H54 (cell line): Measurements from ENCODE around the gene CELSR1.

ENCODE experiments used
- DNase-seq: peaks from one replicate; pipeline ENCODE4 v3.0.0; 2011; ENCODE audit warnings: low spot score, mixed read lengths; ENCODE audit not compliant: insufficient read length
- FAIRE-seq: peaks from 3 replicates; lab custom pipeline; 2011; peaks lifted over from hg19 to GRCh38; lab: Jason Lieb, UNC
- POLR2A ChIP-seq: IDR thresholded peaks from 2 replicates; pipeline ENCODE4 v1.6.1; 2011; ENCODE audit warnings: low read depth, mild to moderate bottlenecking, low read length

The CELSR1 gene

GRCh38 chr22:46499805-46500189, 37.6 kb downstream of the CELSR1 start:
- DNase-seq, result no peak
- no peak for TF ChIP-seq POLR2A
- FAIRE-seq, result no peak

DNA sequence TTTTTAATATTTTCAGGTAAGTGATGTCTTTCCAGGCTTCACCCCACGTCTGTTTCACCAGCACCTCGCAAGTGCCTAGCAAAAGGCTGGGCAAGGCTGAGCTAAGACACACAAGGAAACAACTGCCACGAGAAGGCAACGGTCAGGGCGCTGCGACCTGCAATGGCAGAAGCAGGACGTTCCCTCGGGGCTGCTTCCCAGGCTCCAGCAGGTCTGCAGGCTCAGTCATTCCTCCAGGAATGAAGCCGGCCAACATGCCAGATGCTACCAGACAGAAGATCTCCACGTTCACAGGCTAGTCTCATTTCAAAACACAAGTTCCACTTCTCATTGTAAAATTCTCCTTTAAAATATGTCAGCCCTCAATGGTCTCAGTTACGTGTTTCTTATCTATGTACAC, 45.5 kb downstream of the CELSR1 start:
- no peak for TF ChIP-seq POLR2A
- DNase-seq (no peak), FAIRE-seq (no peak)

- DNase-seq (no peak), FAIRE-seq (no peak)
- TF ChIP-seq POLR2A, result no peak
These were observed 46.9 kb downstream of the CELSR1 start for GRCh38 chr22:46490538-46490937.

- no peak for FAIRE-seq
- no peak for DNase-seq
- no peak for TF ChIP-seq POLR2A
These were observed 50.3 kb downstream of the CELSR1 start for GRCh38 chr22:46486996-46487717.

DNA sequence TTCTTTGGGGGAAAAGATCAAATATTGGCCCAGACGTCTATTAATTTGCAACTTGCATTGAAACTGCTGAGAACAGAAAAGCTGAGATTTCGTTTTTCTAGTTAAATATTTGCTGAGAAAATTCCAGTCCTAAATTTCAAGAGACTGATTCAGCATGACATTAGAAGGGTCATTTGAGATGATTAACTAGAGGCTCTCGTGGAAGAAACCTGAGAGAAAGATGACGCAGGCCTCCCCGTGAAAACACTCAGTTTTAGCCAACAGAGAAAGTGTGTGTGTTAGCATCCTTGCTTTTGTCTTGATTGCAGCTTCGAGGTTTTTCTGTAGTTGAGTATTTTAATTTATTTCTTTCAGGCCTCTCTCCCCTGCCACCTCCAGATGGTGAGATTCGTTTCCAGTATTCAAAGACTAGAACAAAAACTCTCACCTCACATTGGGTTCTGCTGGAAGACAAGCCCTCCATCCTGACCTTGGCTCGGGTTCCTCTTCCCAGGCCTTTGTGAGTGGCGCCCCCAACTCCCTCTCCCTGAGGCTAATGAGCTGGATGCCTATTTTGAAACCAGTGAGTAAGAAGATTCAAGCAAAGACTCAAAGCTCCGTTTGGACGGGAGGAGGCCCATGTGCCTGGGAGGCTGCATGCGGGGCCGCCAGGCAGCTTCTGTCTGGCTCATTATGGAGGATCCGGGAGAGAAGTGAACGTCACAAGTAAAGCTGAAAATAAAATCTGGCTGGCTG, 52.4 kb downstream of the CELSR1 start:
- TF ChIP-seq POLR2A, result no peak
- no peak for DNase-seq
- FAIRE-seq, result no peak

DNA sequence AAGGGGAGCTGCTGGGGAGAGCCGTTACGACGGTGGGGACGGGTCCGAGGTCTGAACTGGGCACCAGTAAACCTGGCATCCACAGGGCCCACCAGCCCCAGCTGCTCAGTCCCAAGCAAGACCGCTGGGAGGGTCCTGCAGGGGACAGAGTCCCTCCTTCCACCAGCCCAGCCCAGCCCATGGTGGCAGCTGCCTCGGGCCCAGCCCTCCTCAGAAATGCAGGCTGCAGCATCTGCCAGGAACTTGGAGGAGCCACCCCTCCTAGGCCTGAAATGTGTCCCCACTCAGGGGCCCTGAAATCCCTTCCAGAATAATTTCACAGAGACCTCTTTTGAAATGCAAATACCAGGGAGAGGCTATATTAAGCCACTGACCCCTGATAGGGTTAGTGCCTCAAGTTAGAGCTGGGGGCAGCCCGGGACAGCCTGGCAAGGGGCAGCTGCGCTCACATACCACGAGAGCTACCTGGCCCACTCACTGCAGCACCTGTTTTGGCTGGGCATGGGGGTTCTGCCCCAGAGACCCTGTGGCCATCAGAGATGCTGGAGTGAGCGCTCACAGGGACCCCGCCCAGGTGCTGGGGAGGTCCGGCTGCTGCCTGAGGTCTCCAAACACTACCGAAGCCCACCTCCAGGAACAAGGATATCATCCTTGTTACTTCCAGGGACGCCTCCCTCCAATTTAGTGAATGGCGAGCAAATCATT, 53.1 kb downstream of the CELSR1 start:
- no peak for TF ChIP-seq POLR2A
- DNase-seq, result no peak
- no peak for FAIRE-seq

DNA sequence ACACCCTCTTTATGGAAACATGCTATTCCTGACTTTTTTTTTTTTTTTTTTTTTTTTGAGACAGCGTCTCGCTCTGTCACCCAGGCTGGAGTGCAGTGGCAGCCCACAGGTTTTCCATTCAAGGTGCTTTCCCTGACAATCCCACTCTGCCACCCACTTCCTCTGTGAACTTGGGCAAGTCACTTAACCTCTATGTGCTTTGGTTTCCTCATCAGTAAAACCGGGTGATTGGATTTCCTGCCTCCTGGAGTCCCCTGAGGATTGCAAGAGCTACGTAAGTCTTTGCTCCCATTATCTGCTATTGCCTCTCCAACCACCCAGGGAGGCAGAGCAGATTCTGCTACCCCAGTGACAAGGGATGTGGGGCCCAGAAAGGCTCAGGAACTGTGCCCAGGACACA, 54.1 kb downstream of the CELSR1 start:
- TF ChIP-seq POLR2A, result no peak
- DNase-seq (no peak), FAIRE-seq (no peak)

DNA sequence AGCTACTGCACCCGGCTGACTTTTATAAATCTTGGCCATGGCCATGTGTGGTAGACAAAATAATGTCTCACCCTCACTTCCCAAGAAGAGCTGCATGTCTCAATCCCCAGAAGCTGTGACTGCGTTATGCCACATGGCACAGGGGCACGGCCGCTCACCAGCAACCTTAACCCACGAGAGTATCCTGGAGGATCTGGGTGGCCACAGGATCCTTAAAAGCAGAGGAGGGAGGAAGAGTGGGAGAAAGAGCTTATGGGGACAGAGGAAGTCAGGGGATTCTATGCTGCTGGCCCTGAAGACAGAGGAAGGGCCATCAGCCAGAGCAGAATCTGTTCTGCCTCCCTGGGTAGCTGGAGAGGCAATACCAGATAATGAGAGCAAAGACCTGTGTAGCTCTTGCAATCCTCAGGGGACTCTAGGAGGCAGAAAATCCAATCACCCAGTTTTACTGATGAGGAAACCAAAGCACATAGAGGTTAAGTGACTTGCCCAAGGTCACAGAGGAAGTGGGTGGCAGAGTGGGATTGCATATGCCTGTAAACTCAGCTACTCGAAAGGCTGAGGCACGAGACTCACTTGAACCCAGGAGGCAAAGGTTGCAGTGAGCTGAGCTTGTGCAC, 55.3 kb downstream of the CELSR1 start:
- no peak for TF ChIP-seq POLR2A
- FAIRE-seq (no peak), DNase-seq (no peak)

- no peak for TF ChIP-seq POLR2A
- DNase-seq (no peak), FAIRE-seq (no peak)
These were observed 56.0 kb downstream of the CELSR1 start for GRCh38 chr22:46481386-46481785.

- DNase-seq, result no peak
- no peak for FAIRE-seq
- no peak for TF ChIP-seq POLR2A
These were observed 57.0 kb downstream of the CELSR1 start for GRCh38 chr22:46480396-46480795.

DNA sequence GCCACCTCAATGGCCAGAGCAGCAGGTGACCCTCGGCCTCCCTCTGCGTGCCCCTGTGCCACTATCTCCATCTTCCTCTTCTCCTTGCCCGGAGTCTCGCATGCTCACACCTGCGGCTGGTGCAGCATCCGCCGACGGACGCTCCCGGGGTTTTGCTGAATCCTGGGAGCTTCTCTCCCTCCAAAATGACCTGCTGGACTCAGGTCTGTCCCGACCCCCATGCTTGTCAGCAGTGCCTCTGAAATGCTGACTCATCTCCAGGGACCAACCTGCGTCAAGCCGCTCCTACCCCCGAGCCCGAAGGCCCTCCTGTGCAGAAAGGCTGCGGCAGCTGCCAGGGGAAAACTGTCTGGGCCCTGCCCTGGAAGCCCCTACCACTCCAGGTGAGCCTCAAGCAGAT, 58.4 kb downstream of the CELSR1 start:
- no peak for TF ChIP-seq POLR2A

GRCh38 chr22:46478083-46478551, 59.3 kb downstream of the CELSR1 start:
- FAIRE-seq (no peak), DNase-seq (no peak)
- TF ChIP-seq POLR2A, result no peak

More for the DNA sequence above, 58.4 kb downstream of the CELSR1 start:
- FAIRE-seq (no peak), DNase-seq (no peak)

GRCh38 chr22:46476547-46476941, 60.9 kb downstream of the CELSR1 start:
- TF ChIP-seq POLR2A, result no peak
- DNase-seq, result no peak
- FAIRE-seq, result no peak
